Measurements from ENCODE around the gene TOMM40L.
"Not testable (repeated sequence)": the region's sequence is repeated elsewhere in the genome, so short reads cannot be mapped to it uniquely, and the experiment has no call there.

- TF ChIP-seq CTCF (conservative IDR thresholded peaks at IDR 0.05 in 1 of 2, IDR thresholded peaks at IDR 0.05 in 1 of 2; ENCODE audit: low read depth in 1 of 2, low read length in 2 of 2); EZH2 (IDR thresholded peaks at IDR 0.05; ENCODE audit: low read length, missing control alignments): not testable (repeated sequence)
Measured at GRCh38 chr1:161255302-161255701, 29.4 kb downstream of the TOMM40L start.
